NCI-H1105 (cell line): Measurements from ENCODE around the gene GCHFR.

Experiments used
- DNase-seq: peaks from one replicate; lab custom pipeline; 2025; lab: John Stamatoyannopoulos, UW

GCHFR gene

DNA sequence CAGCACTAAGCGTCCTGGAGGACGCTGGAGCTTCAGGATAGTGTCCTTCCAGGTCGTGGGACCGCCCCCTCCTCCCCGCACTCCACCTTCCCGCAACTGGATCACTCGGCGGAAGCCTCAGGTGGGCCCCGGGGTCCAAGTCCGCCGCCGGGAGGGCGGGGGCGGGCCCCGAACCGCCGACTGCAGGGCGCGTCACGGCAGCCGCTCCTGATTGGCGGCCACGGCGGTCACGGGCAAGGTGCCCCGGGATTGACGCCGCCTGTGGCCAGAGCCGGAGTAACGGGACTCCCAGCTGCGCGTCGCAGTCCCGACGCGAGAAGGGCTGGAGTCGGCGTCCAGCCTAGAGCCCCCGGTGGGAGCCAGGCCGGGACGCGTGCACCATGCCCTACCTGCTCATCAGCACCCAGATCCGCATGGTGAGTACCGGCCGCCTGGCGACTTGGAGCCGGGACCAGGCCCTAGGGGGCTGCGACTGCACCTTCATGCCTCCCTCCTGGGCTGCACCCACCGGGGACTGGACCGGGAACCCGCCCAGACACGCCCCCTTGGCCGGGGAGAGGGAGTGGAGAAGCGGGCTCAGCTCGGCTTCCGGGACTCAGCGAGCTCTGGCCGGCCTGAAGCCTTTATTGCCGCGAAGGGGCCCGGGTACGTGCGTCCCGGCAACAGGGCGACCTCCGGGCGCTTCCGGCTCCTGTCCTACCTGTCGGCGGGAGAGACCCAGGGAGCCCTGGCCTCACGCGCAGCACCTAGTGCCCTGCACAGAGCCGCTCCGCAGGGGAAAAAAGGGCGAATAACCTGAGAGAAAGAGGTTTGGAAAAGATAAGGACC is at the start of gene GCHFR:
TSS of gene GCHFR (plus strand) at position 268 of the 828 bp plus-strand sequence. CDS start at position 381, 113 bp downstream.
- DNase-seq, result no peak

DNA sequence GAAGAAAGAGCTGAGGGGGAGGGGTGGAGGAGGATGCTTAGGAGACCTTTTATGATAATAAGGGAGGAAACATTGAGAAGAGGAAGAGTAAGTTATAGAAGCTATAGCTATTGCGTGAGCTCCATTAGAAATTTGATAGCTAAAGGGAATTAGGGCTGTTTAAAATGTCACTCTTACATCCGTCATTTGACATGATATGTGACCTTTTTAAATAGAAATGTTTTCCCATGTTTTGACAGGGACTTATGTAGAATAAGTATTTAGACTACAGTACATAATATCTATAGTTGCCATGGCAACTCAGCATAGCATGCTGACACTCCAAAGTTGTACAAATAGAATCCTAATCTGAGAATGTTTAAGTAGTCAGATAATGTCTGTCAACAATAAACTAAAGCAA is 49.7 kb upstream of the GCHFR start:
- DNase-seq, result no peak

DNA sequence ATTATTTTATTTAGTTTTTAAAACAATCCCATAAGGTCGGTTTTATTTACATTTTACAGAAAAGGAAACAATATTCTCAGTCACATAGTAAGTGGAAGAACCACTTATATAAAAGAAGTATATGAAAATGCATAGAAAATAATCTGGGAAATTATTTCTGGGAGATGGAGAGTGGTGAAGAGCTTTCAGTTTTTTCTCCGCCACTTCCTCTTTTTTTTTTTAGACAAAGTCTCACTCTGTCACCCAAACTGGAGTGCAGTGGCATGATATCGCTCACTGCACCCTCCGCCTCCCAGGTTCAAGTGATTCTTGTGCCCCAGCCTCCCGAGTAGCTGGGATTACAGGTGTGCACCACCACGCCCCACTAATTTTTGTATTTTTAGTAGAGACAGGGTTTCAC is 47.7 kb upstream of the GCHFR start:
- no peak for DNase-seq

DNA sequence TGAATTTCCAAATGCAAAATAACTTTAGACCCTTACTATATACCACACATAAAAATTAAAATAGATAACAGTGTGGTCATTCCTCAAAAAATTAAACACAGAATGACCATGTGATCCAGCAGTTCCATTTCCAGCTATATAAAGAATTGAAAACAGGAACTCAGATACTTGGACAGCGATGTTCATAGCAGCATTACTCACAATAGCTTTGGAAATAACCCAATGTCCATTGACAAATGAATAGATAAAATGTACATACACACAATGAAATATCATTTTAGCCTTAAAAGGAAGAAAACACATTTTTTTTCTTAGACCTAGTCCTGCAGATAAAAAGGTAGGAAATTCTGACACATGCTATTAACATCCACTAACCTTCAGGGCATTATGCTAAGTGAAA is 42.2 kb upstream of the GCHFR start:
- DNase-seq, result no peak

DNA sequence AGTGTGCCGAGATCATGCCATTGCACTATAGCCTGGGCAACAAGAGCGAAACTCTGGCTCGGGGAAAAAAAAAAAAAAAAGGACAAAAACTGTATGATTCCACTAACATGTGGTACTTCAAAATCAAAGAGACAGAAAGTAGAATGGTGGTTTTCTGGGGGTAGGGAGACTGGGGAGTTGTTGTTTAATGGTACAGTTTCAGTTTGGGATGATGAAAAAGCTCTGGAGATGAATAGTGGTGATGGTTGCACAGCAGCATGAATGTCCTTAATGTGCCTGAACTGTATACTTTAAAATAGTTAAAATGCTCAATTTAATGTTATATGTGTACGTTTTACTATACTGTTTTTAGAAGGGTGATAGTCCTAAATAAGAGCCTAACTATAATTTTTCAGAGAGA is 41.5 kb upstream of the GCHFR start:
- DNase-seq, result no peak

DNA sequence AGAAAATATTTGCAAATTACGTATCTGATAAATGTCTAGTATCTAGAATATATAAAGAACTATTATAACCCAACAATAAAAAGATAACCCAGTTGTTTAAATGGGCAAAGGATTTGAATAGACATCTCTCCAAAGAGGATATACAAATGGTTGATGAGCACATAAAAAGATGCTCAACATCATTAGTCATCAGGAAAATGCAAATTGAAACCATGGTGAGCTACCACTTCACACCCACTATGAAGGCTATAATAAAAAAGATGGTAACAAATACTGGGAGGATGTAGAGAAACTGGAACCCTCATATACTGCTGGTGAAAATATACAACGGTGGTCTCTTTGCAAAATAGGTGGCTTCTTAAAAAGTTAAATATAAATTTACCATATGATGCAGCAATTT is 40.9 kb upstream of the GCHFR start:
- no peak for DNase-seq

DNA sequence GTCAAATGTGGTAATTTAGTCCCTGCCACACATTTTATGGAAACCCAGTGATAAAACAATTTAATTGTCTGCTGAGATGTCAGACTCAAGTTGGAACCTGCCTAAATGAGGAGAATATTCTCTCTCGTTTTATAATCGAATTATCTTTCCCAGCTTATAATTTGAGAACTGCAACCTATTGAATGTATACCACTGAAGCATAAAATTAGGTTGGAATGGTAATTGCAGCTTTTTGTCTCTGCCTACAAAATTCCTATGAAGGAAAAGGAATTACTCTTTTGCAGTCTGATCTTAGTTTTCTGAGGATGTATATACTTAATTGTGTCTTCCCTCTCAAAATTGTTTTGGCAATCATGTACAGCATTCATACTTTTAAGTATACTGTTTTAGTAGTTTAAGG is 39.9 kb upstream of the GCHFR start:
- DNase-seq, result no peak

DNA sequence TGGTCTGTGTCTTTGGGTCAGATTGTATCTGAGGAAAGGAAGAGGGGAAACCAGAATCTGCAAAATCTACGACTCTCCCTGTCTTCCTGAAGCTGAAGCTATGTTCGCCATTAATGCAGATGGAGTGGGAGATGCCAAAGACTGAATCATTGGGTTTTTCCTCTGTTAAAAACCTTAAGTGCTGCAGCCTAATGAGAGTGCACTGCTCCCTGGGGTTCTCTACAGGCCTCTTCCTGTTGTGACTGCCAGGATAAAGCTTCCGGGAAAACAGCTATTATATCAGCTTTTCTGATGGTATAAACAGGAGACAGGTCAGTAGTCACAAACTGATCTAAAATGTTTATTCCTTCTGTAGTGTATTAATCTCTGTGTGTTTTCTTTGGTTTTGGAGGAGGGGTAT is 32.8 kb upstream of the GCHFR start:
- no peak for DNase-seq

DNA sequence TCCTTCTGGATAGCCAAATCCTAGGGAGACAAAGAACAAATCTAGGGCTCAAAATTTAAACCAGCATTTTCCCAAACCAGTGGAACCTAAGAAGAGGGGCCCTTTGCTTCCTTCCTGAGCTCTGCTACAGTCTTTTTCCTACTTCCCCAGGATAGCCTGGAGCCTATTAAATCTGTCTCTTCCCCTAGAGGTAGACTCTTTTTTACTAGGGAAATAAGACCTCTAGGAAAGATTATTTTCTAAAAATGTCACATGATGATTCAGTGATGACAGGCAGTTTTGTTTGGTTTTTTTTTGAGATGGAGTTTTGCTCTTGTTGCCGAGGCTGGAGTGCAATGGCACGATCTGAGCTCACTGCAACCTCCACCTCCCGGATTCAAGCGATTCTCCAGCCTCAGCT is 27.3 kb upstream of the GCHFR start:
- no peak for DNase-seq

DNA sequence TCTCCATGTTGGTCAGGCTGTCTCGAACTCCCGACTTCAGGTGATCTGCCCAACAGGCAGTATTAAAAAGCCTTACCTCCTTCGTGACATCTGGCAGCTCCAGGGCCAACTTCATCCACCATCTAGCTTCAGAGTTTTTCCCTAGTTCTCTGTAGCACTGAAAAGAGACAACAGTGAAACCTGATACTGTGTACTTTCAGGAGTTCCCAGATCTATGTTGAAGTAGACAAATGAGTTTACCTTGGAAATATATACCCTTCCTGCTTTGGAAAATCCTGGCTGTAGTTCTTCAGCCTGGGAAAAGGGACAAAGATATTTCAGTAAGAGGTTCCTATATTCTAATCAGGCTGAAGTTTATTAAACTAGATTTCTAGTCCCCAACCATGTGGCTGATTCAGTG is 26.8 kb upstream of the GCHFR start:
- DNase-seq, result no peak

DNA sequence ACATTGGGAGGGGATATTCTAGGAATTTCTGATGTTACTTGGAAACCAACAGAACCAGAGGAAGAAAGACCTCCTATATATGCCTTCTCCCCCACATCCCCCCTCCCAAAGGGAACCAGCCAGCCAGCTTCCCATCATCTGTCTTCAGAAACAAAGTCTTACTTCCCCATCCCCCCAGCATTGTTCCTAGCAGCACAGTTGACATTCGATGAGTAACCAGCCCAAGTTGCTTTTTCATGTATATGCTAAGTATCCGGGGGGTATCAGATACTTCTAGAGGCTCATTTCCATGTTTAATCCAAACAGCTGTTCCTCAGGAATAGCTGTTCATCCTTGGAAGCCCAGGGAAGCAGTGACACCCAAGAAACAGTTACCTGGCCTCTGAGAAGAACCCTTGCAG is 24.8 kb upstream of the GCHFR start:
- DNase-seq, result no peak

DNA sequence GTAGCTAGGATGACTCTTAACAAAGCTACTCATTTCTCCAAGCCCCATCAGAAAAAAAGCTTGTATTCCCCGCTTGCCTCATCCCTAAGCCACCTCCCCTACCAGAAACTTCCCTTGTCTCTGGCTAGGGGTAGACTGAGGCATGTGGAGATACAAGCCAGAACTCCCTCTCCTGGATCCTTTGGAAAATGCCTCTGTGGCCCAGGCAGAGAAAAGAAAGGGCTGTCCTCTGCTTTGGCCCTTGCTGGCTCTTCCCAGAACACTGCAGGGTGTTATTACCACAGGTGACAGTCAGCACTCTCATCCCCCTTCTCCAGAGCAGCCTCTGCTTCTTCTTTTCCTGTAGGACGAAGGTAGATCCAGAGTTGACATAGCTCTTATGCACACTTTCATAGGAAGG is 24.0 kb upstream of the GCHFR start:
- DNase-seq, result no peak

DNA sequence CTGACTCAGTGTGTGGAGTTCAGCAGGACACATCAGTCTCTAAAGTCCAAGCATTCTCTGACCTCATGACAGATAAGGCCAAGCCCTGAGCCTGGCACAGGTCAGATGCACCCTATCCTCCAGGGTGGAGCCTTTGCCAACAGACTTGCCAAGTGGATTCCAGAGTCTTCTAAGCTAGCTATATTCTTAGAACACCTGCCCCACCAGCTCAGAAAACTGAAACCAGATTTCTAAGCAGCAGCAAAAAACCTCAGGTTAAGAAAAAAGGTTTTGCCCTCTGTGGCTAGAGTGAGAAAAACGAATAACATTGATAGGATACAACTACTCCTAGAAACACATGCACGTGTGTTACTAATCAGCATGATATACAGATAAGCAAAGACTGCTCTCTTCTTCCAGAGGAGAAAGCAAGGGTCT is 20.4 kb upstream of the GCHFR start:
- no peak for DNase-seq

DNA sequence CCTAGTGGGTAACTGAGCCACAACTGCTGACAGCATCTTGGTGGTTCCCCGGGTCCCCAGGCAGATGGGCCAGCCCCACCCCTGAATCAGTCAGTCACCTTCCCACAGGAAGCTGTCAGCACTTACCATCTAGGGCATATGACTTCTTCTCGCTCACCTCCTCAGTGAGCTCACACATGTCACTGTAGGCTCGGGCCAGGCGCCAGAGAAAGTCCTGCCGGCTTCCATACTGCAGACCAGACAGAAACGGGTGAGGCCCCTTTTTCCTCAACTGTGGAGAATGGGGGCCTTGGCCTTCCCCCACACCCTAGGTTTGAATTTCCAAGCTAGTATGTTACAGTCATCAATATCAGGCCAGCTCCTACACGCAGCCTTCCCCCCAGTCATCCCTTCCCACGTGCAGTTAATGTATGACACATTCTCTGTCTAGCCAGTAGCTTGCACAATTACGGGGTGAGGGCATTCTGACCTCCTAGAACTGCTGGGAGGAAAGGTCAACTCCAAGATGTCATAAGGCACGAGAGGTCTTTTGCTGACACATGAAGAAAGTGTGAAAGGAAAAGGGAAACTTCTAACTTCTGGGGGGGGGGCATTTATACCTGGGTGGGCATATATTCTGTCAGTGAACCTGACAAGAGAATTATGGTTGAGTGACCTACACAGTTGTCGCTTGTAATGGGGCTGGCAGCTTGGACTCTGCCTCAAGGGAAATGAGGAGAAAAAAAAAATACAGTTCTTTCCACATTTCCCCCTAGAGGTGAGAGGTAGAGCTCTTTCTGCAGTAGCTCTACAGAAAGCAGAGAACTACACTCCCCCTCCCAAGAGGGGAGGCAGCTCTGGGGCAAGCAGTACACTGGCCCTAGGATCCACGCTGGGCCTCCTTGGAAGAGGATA is 19.7 kb upstream of the GCHFR start:
- DNase-seq, result no peak

DNA sequence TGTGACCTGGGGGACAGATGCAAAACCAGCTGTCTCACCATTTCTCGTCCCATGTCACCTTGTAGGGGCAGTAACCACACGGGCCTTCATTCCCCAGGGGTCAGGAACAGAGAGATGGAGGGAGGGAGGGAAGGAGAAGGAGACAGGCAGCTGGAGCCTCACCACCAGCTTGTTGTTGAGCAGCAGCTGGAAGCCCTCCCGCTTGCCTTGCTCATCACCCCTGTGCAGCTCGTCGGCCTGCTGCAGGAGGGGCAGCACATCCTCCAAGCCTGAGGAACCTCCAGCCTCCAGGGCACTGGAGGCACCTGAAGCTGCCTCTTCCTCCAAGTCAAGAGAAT is 19.1 kb upstream of the GCHFR start:
- no peak for DNase-seq

DNA sequence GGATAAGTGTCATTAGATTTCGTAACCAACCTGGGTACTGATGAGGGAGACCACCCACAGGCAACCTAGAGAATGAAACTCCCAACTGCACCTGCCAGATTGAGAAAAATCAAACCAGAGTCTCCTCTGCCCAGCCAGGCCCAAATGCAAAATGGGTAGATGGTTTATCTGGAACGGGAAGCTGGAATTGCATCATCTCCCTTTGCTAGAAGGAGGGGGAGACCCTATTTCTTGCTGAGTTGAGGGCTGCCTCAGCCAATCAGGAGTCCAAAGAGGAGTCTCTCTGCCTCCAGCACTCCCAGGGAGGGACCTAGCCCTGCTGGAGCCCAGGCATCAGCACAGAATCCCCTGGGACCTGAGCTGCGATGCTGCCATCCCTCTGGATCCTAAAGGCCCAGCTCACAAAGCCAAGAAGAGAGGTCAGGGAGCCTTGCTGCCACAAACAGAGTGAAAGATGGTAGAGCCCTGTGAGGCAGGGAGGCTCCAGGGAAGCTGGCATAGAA is 16.9 kb upstream of the GCHFR start:
- no peak for DNase-seq

DNA sequence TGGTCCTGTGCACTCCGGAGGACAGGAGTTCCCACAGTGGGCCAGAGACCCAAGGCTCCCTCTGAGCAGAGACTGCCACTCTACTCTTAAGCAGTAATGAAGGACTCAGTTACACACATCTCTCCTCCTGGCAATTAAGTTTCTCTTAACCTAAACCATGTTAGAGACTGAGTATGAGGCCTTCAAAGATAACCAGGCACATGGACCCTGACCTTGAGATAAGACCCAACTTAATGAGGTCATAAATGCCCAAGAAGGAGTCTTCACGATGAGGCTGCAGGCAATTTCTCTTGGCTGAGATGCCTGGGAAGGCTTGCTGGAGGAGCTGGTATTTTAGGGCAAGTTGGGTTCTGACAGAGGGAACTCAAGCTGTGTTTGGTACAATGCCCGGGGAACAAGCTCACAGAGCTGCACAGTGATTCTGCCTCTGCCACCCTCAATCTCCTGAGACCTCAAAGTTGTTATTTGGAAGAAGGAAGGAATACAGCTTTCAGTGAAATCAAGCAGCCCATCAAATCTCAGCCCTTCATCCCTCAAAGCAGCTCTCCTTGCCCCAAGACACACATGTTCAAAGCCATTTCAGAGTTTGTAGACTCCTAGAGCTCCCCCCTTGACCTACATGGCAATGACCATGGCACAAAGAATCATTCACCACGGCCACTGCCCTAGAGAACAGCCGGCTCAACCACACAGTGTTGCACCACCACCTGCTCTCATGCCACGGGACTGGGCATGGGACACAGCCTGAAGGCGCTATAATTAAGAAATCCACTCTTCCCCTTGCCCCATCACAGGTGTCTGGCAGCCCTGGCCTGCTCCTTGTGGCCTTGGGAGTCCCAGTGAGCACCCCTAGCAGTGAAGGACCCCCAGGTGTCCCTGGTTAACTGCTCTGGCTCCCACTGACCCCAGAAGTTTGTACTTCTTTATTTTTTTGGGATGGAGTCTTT is 15.9 kb upstream of the GCHFR start:
- no peak for DNase-seq

DNA sequence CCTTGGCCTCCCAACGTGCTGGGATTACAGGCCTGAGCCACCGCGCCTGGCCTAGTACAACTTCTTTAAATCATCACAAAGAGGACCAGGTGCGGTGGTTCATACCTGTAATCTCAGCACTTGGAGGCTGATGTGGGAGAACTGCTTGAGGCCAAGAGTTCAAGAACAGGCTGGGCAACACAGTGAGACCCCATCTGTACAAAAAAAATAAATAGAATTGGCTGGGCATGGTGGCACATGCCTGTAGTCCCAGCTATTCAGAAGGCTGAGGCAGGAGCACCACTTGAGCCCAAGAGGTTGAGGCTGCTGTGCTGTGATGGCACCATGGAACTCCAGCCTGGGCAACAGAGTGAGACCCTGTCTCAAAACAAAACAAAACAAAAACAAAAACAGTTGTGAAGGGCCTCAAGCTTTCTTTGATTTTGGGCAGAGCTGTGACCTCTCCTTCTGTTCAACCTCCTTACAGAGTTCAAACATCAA is 14.7 kb upstream of the GCHFR start:
- no peak for DNase-seq

DNA sequence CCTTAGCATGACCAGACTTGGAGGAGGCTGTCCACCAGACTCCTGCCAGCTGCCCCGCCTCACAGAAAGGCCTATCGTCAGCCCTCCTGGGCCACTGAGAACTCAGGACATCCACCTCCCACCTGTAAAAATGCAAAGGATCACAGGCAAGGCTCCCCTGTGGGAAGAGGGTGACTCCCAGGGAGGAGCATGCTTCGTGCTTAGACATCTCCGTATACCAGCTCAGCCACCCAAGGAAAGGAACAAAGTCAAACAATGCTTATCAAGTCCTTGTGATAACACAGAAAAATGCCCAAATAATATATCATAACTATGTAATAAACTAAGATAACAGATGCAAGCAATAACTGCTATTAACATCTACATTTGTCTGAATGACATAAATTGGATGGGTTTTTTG is 13.0 kb upstream of the GCHFR start:
- DNase-seq, result no peak

DNA sequence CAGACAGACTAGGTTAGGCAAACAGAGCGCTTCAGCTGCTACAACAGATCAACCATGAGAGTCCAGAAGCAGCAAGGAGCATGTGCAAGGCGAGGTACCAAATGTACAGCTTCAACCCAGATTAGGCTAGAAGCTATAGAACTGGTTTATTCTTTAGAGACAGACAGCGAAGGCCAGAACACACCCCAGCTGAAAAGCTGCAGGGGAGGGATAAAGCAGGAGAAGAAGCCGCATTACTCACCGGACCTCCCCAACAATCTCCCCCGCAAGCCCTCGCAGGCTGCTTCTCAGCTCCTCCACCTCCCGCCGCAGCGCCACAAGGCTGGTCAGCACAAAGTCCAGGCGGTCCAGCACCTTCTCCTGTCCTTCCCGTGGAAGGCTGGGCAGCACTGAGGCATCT is 12.1 kb upstream of the GCHFR start:
- DNase-seq, result no peak

DNA sequence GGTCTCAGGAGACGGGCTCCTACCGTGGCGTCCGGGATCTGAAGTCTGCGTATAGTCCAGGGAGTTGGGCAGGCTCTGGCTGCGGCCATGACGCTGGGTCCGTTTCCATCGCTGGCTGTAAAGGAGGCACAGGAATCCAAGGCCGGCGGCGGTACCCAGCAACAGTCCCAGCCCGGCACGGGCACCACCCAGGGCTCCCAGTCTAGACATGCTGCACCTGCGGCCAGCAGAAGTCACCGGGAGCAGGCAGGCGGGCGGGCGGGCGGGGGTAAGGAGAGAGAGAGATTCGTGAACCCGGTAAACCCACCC is 9.3 kb upstream of the GCHFR start:
- no peak for DNase-seq
